WTC11 (cell line): ENCODE data around the gene ANGPTL2.

ENCODE experiments used
- ESRRA ChIP-seq: sonication (generic); formaldehyde crosslinking; IDR thresholded peaks from 2 replicates; pipeline ENCODE4 v1.8.1; 2022; ENCODE audit warnings: mild to moderate bottlenecking, missing genetic modification reagents, borderline replicate concordance
- GABPB1 ChIP-seq: sonication (generic); formaldehyde crosslinking; IDR thresholded peaks from 2 replicates; pipeline ENCODE4 v1.8.1; 2023; ENCODE audit warnings: mild to moderate bottlenecking, missing genetic modification reagents
- MYBL2 ChIP-seq: sonication (generic); formaldehyde crosslinking; IDR thresholded peaks from 2 replicates; pipeline ENCODE4 v1.8.1; 2023; ENCODE audit warnings: mild to moderate bottlenecking, moderate library complexity, missing genetic modification reagents
- NFE2L1 ChIP-seq: sonication (generic); formaldehyde crosslinking; IDR thresholded peaks from 2 replicates; pipeline ENCODE4 v1.8.1; 2023; ENCODE audit warnings: missing genetic modification reagents
- NR2C2 ChIP-seq: sonication (generic); formaldehyde crosslinking; IDR thresholded peaks from 2 replicates; pipeline ENCODE4 v1.8.0; 2022; ENCODE audit warnings: mild to moderate bottlenecking, missing genetic modification reagents
- OVOL2 ChIP-seq: fragments of 250-450 bp; sonication (Bioruptor Pico); IDR thresholded peaks from 2 replicates; pipeline ENCODE4 v1.9.0; 2021; ENCODE audit warnings: mild to moderate bottlenecking, borderline replicate concordance
- SMAD3 ChIP-seq: sonication (generic); formaldehyde crosslinking; IDR thresholded peaks from 2 replicates; pipeline ENCODE4 v1.8.0; 2022; ENCODE audit warnings: missing genetic modification reagents, mild to moderate bottlenecking, borderline replicate concordance
- ZNF423 ChIP-seq: fragments of 250-450 bp; sonication (Bioruptor Pico); IDR thresholded peaks from 2 replicates; pipeline ENCODE4 v2.1.2; 2022; ENCODE audit warnings: mild to moderate bottlenecking, moderate library complexity
- TF ChIP-seq, protein P1 (sequence below): fragments of 200-600 bp; IDR thresholded peaks from 2 replicates; pipeline ENCODE4 v1.8.0; 2022; ENCODE audit warnings: antibody characterized with exemption
- TF ChIP-seq, protein P2 (sequence below): sonication (generic); formaldehyde crosslinking; IDR thresholded peaks from 2 replicates; pipeline ENCODE4 v1.8.1; 2023; ENCODE audit warnings: mild to moderate bottlenecking, missing genetic modification reagents, moderate library complexity
- TF ChIP-seq, protein P3 (sequence below): sonication (generic); formaldehyde crosslinking; IDR thresholded peaks from 2 replicates; pipeline ENCODE4 v1.8.1; 2022; ENCODE audit warnings: low read depth, missing genetic modification reagents, borderline replicate concordance
- TF ChIP-seq, protein P4 (sequence below): sonication (generic); formaldehyde crosslinking; IDR thresholded peaks from 2 replicates; pipeline ENCODE4 v1.8.1; 2023; ENCODE audit warnings: mild to moderate bottlenecking, missing genetic modification reagents
- TF ChIP-seq, protein P5 (sequence below): sonication (generic); formaldehyde crosslinking; IDR thresholded peaks from 2 replicates; pipeline ENCODE4 v1.8.0; 2022; ENCODE audit warnings: mild to moderate bottlenecking, missing genetic modification reagents
- TF ChIP-seq, protein P6 (sequence below): sonication (generic); formaldehyde crosslinking; IDR thresholded peaks from 2 replicates; pipeline ENCODE4 v1.8.0; 2023; ENCODE audit warnings: missing genetic modification reagents

DNA sequence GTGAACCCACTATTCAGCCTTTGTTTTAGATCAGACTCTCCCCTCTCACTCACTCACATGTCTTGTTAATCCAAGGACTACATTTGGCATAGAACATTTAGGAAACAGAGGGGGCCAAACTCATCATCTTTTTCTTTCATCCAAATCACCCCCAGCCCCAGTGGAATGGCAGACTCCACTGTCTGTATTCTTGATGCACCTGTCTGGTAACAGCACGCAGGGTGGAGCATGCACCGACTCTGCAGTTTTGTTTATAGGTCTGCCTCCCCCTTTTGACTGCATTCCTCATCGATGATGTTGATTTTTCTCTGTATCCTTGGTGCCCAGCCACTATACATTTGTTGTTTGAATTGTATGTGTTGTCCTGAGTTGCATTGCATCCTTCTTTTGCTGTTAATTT lies 66.0 kb downstream of the ANGPTL2 start:
- TF ChIP-seq, protein P1, sequence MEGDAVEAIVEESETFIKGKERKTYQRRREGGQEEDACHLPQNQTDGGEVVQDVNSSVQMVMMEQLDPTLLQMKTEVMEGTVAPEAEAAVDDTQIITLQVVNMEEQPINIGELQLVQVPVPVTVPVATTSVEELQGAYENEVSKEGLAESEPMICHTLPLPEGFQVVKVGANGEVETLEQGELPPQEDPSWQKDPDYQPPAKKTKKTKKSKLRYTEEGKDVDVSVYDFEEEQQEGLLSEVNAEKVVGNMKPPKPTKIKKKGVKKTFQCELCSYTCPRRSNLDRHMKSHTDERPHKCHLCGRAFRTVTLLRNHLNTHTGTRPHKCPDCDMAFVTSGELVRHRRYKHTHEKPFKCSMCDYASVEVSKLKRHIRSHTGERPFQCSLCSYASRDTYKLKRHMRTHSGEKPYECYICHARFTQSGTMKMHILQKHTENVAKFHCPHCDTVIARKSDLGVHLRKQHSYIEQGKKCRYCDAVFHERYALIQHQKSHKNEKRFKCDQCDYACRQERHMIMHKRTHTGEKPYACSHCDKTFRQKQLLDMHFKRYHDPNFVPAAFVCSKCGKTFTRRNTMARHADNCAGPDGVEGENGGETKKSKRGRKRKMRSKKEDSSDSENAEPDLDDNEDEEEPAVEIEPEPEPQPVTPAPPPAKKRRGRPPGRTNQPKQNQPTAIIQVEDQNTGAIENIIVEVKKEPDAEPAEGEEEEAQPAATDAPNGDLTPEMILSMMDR, result no peak
- TF ChIP-seq NFE2L1 (CRISPR knock-in tag), result no peak
- TF ChIP-seq, protein P2, sequence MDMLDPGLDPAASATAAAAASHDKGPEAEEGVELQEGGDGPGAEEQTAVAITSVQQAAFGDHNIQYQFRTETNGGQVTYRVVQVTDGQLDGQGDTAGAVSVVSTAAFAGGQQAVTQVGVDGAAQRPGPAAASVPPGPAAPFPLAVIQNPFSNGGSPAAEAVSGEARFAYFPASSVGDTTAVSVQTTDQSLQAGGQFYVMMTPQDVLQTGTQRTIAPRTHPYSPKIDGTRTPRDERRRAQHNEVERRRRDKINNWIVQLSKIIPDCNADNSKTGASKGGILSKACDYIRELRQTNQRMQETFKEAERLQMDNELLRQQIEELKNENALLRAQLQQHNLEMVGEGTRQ (CRISPR knock-in tag), result no peak
- TF ChIP-seq, protein P3, sequence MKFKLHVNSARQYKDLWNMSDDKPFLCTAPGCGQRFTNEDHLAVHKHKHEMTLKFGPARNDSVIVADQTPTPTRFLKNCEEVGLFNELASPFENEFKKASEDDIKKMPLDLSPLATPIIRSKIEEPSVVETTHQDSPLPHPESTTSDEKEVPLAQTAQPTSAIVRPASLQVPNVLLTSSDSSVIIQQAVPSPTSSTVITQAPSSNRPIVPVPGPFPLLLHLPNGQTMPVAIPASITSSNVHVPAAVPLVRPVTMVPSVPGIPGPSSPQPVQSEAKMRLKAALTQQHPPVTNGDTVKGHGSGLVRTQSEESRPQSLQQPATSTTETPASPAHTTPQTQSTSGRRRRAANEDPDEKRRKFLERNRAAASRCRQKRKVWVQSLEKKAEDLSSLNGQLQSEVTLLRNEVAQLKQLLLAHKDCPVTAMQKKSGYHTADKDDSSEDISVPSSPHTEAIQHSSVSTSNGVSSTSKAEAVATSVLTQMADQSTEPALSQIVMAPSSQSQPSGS (CRISPR knock-in tag), result no peak
- no peak for TF ChIP-seq SMAD3 (CRISPR knock-in tag)
- no peak for TF ChIP-seq ZNF423 (CRISPR knock-in tag)
- TF ChIP-seq MYBL2 (CRISPR knock-in tag), result no peak
- no peak for TF ChIP-seq NR2C2 (CRISPR knock-in tag)
- TF ChIP-seq GABPB1, result no peak
- no peak for TF ChIP-seq OVOL2 (CRISPR knock-in tag)
- TF ChIP-seq, protein P4, sequence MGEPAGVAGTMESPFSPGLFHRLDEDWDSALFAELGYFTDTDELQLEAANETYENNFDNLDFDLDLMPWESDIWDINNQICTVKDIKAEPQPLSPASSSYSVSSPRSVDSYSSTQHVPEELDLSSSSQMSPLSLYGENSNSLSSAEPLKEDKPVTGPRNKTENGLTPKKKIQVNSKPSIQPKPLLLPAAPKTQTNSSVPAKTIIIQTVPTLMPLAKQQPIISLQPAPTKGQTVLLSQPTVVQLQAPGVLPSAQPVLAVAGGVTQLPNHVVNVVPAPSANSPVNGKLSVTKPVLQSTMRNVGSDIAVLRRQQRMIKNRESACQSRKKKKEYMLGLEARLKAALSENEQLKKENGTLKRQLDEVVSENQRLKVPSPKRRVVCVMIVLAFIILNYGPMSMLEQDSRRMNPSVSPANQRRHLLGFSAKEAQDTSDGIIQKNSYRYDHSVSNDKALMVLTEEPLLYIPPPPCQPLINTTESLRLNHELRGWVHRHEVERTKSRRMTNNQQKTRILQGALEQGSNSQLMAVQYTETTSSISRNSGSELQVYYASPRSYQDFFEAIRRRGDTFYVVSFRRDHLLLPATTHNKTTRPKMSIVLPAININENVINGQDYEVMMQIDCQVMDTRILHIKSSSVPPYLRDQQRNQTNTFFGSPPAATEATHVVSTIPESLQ (CRISPR knock-in tag), result no peak
- no peak for TF ChIP-seq ESRRA (CRISPR knock-in tag)
- TF ChIP-seq, protein P5, sequence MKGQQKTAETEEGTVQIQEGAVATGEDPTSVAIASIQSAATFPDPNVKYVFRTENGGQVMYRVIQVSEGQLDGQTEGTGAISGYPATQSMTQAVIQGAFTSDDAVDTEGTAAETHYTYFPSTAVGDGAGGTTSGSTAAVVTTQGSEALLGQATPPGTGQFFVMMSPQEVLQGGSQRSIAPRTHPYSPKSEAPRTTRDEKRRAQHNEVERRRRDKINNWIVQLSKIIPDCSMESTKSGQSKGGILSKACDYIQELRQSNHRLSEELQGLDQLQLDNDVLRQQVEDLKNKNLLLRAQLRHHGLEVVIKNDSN (CRISPR knock-in tag), result no peak
- TF ChIP-seq, protein P6, sequence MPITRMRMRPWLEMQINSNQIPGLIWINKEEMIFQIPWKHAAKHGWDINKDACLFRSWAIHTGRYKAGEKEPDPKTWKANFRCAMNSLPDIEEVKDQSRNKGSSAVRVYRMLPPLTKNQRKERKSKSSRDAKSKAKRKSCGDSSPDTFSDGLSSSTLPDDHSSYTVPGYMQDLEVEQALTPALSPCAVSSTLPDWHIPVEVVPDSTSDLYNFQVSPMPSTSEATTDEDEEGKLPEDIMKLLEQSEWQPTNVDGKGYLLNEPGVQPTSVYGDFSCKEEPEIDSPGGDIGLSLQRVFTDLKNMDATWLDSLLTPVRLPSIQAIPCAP, result no peak
